Activated CD4-positive, alpha-beta T cell treated with anti-CD3 and anti-CD28 coated beads, Interleukin-2, Interleukin-6, amounts not matched to agents 100 ng/mL and 50 ng/mL, durations not matched to agents 16 hours and 8 hours (primary cell): ENCODE results near the gene MYLK3.

Experiments used
- DNase-seq: peaks from one replicate; pipeline ENCODE4 v3.0.0-alpha.2; 2020

MYLK3 gene

DNA sequence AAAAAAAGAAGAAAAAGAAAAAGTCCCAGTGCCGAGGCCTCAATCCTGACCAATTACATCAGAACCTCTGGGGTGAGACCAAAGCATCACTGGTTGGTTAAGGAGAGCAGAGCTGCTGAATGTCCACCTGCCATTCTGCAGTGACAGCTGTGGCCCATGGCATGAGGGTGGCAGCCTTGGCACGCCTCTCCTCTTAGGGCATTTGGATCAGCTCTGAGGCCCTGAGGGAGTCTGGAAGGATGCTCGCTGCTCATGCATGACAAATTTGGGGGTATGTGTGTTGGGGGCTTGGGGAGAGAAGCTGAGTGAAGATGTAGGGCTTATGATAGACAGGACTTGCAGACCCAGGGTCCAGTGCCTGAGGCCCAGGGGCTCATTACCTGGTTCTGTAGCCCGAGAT is 26.3 kb downstream of the MYLK3 start:
- no peak for DNase-seq

DNA sequence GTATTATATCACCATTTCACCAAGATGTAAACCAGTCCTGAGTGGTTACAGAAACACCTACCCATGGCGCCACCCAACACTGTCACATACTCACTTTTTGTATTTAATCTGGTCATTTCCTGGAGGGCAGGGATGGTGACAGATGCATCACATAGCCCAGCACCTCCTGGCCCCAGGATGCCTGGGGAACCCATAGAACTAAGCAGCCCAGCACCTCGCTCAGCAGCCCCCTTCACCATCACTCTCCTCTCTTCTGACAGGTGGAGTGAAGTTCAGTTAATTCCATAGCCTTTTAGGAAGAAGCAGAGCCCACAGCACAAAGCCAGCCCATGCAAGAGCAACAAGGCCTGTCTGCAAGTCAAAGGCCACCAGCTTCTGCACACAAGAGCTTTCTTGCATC is 27.5 kb downstream of the MYLK3 start:
- DNase-seq = no peak

DNA sequence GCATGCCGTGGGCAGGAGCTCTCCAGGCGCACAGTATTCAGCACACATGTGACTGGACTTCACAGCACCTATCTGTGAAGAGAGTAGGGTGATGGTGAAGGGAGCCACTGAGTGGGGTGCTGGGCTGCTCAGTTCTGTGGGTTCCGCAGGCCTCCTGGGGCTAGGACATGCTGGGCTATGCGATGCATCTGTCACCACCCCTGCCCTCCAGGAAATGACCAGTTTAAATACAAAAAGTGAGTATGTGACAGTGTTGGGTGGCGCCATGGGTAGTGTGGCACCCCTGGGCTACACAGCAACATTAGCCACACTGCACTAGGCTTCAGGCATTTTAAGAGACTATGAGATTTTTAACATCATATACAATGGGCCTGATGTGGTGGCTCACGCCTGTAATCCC is 28.6 kb downstream of the MYLK3 start:
- DNase-seq = no peak

- DNase-seq = no peak
Observed at GRCh38 chr16:46718214-46718613, 29.9 kb downstream of the MYLK3 start.

DNA sequence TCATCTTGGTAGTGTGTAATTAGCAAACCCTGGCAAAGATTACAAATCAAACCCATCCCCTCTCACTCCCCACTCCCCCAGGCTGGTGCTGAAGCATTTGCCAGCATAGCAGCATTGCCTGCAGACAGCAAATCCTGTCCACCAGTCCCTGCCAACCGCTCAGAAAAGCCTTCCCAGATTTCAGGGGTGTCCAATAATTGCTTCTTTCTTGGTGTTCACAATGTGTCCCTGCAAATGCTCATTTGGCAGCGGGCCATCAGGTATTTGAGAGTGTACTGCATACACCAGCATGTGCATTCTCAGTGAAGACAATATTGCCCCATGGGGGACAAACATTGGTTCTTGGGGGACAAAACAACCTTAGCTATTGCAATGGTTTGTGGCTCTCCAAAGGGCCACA is 30.5 kb downstream of the MYLK3 start:
- DNase-seq = no peak

DNA sequence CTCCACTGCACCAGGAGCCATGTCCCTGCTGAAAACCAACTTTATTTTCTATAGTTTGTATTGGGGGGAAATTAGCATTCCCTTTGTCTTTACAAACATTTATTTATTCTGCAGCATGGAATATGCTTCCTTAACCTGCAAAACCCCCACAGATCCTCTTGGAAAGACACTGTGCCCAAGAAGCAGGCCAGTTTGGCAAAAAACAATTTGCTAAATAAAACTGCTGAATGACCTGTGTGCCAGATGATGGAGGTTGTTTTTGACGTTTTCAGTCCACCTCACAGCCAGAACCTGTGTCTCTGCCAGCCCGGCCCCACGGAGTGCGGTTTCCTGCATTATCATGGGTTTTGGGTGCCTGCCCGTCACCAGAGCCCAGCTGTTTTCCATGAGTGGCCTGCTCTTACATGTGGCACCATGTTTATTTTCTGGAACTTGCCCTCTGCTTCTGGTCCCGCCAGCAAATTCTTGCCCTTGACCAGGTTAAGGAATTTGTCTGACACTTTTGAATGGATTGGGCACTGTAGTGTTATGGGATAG is 32.3 kb downstream of the MYLK3 start:
- no peak for DNase-seq

- no peak for DNase-seq
Observed at GRCh38 chr16:46714797-46715591, 33.1 kb downstream of the MYLK3 start.

GRCh38 chr16:46713634-46714033 is 34.5 kb downstream of the MYLK3 start:
- DNase-seq = no peak

GRCh38 chr16:46712911-46713310 is 35.2 kb downstream of the MYLK3 start:
- no peak for DNase-seq

DNA sequence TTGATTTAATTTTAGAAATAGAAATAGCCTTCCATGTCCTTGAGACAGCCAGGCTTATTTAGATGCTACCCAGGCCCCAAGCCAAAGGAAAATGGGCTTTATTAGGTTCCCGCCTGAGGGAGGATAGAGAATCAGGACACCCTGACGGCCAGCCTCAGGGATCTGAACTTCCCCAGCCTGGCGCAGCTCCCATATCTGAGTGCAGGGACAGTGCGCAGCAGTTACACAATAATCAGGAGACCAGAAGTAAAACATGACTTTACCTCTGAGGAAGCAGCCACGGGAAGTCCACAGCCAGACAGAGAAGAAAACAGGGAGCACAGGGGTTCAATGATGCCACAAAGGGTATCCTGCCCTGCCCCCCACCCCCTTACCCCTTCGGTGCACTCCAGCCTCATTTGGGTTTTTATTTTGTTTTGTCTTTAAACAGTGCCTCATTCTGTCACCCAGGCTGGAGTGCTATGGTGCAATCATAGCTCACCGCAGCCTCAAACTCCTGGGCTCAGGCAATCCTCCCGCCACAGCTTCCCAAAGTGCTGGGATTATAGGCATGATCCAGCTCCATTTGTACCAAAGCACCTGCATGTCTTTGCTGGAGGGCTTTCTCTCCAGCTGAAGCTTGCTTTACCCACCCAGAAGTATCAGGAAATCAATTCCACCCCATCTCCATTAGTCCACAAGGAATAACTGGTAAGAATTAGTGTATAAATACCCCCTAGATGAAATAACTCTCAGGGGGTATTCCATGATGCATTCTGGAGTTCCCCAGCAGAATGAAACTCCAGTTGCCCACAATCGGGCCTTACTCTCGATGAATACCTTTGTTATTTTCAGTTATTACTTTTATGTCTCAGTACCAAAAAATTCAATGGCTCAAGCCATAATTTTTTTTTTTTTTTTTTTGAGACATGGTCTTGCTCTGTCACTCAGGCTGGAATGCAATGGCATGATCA is 36.8 kb downstream of the MYLK3 start:
- no peak for DNase-seq

- no peak for DNase-seq
Observed at GRCh38 chr16:46709469-46710005, 38.6 kb downstream of the MYLK3 start.

DNA sequence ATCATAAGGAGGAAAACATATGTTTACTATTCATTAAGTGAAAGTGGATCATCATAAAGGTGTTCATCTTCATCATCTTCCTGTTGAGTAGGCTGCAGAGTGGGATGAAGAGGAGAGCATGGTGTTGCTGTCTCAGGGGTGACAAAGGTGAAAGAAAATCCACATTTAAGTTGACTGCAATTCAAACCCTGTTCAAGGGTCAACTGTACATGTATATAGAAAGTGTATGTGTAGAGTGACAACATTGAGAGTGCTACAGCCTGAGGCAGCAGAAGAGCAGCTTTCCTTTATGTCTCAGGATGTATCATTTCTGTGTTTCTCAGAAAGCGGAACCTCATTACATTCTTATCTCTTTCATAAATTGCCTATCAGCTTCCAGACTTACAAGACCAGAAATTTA is 41.5 kb downstream of the MYLK3 start:
- DNase-seq = no peak

- DNase-seq = no peak
Observed at GRCh38 chr16:46702030-46702429, 46.1 kb downstream of the MYLK3 start.

GRCh38 chr16:46701615-46702014 is 46.5 kb downstream of the MYLK3 start:
- no peak for DNase-seq

DNA sequence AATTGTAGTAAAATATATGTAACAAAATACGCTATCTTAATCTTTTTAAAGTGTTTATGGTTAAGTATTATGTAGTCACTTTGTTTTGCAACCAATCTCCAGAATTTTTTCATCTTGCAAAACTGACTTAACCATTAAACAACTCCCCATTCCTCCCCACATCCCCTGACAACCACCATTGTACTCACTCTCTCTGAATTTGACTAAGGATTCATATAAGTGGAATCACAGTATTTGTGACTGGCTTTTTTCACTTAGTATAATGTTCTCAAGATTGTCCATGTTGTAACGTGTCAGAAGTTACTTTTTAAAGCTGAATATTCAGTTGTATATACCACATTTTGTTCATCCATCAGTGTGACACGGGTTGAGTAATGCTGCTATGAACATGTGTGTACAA is 48.1 kb downstream of the MYLK3 start:
- DNase-seq = no peak

GRCh38 chr16:46696957-46697356 is 51.2 kb downstream of the MYLK3 start:
- DNase-seq = no peak

DNA sequence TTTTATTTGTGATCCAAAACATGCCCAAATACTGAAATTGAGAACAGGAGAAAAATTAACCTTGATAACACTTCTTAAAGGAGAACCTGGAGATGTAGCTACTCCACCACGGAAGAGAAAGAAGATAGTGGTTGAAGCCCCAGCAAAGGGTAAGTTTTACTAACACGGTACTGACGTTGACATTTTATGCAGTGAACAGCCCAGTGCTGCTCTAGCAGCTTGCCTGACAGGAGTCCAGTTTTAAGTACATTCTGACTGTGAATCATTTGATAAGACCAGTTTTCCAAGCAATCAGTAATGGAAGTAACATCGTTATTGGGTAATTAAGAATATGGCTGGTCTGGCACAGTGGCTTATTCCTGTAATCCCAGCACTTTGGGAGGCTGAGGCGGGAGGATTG is 52.2 kb downstream of the MYLK3 start:
- no peak for DNase-seq

DNA sequence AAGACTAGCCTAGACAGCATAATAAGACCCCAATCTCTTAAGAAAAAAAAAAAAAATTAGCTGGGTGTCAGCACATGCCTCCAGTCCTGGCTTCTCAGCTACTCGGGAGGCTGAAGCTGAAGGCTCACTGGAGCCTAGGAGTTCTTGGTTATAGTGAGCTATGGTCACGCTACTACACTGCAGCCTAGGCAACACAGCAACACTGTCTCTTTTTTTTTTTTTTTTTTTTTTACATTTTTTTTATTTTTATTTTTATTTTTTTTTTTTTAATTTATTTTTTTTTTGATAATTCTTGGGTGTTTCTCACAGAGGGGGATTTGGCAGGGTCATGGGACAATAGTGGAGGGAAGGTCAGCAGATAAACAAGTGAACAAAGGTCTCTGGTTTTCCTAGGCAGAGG is 54.5 kb downstream of the MYLK3 start:
- DNase-seq = no peak

- DNase-seq = no peak
Observed at GRCh38 chr16:46691726-46692125, 56.4 kb downstream of the MYLK3 start.

GRCh38 chr16:46690281-46691178 is 57.6 kb downstream of the MYLK3 start:
- no peak for DNase-seq

GRCh38 chr16:46689365-46690280 is 58.5 kb downstream of the MYLK3 start, which contains the start of gene ORC6:
Gene ORC6 (plus strand): TSS chr16:46689659. CDS start chr16:46689706, 47 bp downstream.
- DNase-seq = peak; percentile 98
